Lower lobe of right lung (tissue), 2 donors: ENCODE measurements around the gene KLHL26. TPM values are rescaled to one million over a fixed set of nuclear protein-coding genes. Genes with fewer than 3 reads are reported as not detected.
A peak's percentile ranks its signal among the peaks of the same experiment; 100 is the strongest.

Experiments
- ATAC-seq, 2 donors: fragments of 200-7000 bp; cut with Tn5 transposase; one replicate each; pipeline ENCODE4 v1.9.1; 2020 to 2022; ENCODE audit warnings: mild to moderate bottlenecking in 2 of 2, moderate library complexity in 2 of 2
- DNase-seq: peaks from one replicate; pipeline ENCODE4 v3.0.0-alpha.2; 2020
- H3K27ac ChIP-seq: fragments of 200-600 bp; one replicate; pipeline ENCODE4 v1.8.0; 2022
- H3K27me3 ChIP-seq: fragments of 200-600 bp; one replicate; pipeline ENCODE4 v1.8.0; 2022; ENCODE audit warnings: low read depth
- H3K36me3 ChIP-seq: fragments of 200-600 bp; one replicate; pipeline ENCODE4 v1.8.0; 2022; ENCODE audit warnings: mild to moderate bottlenecking
- H3K4me1 ChIP-seq: fragments of 200-600 bp; one replicate; pipeline ENCODE4 v1.8.0; 2022
- H3K4me3 ChIP-seq: fragments of 200-600 bp; one replicate; pipeline ENCODE4 v1.8.0; 2022; ENCODE audit warnings: mild to moderate bottlenecking
- H3K9me3 ChIP-seq: fragments of 200-600 bp; one replicate; pipeline ENCODE4 v1.8.0; 2022
- intact Hi-C: fragments of 100-400 bp; cut with DNase I; formaldehyde crosslinking; loops from one replicate; pipeline ENCODE4 v1.11.0; 2022
- total RNA-seq: library from RNA; stranded (reverse); fragmentation: NEBNext Ultra II Directional; extraction: Animal tissue kit (Norgen Biotek cat#: 25700); gene quantifications from one replicate; pipeline ENCODE4 v1.2.1, GENCODE V29; 2021
- TF ChIP-seq, protein P1 (sequence below): fragments of 200-600 bp; IDR thresholded peaks from one replicate; pipeline ENCODE4 v1.8.0; 2022; ENCODE audit warnings: antibody characterized with exemption, mild to moderate bottlenecking
- donor health status: DM: no; HTN: yes; CAD: no; lungs with severe emphysema.

The KLHL26 gene
- total RNA-seq, 1 donor from 2014 or later, result 14.5 TPM

DNA sequence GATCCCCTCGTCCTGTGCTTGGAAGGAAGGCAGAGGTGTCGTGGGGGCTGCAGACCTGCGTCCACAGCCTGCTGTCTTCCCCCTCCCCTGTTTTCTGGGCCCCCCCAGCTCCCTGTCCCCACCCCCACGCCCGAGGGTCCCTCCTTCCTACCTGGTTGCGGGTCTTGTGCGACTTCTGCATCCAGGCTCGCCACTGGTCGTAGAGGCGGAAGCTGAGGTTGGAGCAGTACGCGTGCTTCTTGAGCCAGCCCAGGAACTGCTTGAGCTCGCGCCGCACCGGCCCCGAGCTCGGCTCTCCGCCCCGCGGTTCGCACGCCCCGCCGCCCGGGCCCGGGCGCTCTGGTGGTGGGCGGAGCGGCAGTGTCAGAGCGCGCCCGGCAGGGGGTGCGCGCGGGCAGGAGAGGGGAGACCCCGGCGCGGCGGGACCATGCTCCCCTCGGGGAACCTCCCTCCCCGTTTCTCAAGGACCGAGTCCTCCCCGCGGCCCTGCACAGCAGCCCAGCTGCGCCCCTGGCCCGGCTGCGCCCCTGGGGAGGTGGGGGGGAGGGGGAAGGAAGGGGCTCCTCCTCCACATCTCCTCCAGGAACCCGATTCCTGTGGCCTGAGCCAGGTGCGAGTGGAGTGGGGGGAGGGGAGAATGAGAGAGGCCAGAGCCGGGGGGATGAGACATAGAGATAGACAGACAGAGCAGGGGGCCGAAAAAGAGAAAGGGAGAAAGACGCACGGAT is 42.6 kb upstream of the KLHL26 start:
- H3K27me3 ChIP-seq, result peaks cover 17% of the 10 kb centered on the region
- ATAC-seq (peak; percentile 81 to 87), DNase-seq (peak; percentile 76)

GRCh38 chr19:18594824-18595373 is 41.9 kb upstream of the KLHL26 start:
- Histone ChIP-seq H3K27me3 (peaks cover 23% of the 10 kb centered on the region), H3K9me3 (no peaks in the 10 kb centered on the region), H3K4me3 (peak overlapping the region; percentile 43), H3K4me1 (peaks cover 27% of the 10 kb centered on the region), H3K36me3 (peaks cover 10% of the 10 kb centered on the region), H3K27ac (no peak overlapping the region)
- no peak for DNase-seq
- ATAC-seq, result no peak
- TF ChIP-seq, protein P1, sequence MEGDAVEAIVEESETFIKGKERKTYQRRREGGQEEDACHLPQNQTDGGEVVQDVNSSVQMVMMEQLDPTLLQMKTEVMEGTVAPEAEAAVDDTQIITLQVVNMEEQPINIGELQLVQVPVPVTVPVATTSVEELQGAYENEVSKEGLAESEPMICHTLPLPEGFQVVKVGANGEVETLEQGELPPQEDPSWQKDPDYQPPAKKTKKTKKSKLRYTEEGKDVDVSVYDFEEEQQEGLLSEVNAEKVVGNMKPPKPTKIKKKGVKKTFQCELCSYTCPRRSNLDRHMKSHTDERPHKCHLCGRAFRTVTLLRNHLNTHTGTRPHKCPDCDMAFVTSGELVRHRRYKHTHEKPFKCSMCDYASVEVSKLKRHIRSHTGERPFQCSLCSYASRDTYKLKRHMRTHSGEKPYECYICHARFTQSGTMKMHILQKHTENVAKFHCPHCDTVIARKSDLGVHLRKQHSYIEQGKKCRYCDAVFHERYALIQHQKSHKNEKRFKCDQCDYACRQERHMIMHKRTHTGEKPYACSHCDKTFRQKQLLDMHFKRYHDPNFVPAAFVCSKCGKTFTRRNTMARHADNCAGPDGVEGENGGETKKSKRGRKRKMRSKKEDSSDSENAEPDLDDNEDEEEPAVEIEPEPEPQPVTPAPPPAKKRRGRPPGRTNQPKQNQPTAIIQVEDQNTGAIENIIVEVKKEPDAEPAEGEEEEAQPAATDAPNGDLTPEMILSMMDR, result no peak
- intact Hi-C loops, result no loop called here

More for the DNA sequence above, 42.6 kb upstream of the KLHL26 start:
- intact Hi-C loops, result no loop called here
- Histone ChIP-seq H3K4me1 (peaks cover 33% of the 10 kb centered on the region), H3K4me3 (peak overlapping the region; percentile 43), H3K27ac (no peak overlapping the region), H3K9me3 (no peaks in the 10 kb centered on the region), H3K36me3 (peaks cover 10% of the 10 kb centered on the region)
- TF ChIP-seq, protein P1, result peak; percentile 76

GRCh38 chr19:18595475-18595874 is 41.4 kb upstream of the KLHL26 start:
- no peak for DNase-seq
- intact Hi-C loops, result no loop called here
- Histone ChIP-seq H3K27ac (no peak overlapping the region), H3K36me3 (peaks cover 9% of the 10 kb centered on the region), H3K4me1 (peaks cover 21% of the 10 kb centered on the region), H3K9me3 (no peaks in the 10 kb centered on the region), H3K27me3 (peaks cover 23% of the 10 kb centered on the region), H3K4me3 (no peak overlapping the region)
- TF ChIP-seq, protein P1, result no peak
- no peak for ATAC-seq

DNA sequence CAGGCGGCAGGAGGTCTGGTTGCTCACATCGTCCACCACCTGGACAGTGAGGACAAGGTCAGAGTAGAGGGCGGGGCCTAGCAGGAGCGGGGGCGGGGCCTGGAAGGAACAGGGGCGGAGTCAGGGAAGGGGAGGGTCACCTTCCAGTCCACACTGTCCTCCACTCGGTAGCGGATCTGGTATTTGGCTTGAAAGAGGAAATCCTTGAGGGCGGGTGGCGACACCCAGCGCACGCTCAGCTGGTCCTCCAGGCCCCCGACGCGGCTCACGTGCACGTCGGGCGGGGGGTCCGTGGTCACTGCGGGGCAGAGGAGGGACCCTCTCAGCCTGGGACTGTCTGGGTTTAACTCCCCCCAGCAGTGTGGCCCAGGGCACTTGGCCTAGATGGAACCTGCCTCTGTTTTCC is 40.1 kb upstream of the KLHL26 start:
- ATAC-seq (peak; percentile 22 to 56), DNase-seq (peak; percentile 71)
- TF ChIP-seq, protein P1, result no peak
- H3K27ac ChIP-seq, result no peak overlapping the region
- intact Hi-C loops, result no loop called here
- no peaks in the 10 kb centered on the region for H3K36me3 ChIP-seq
- peaks cover 33% of the 10 kb centered on the region for H3K27me3 ChIP-seq
- no peak overlapping the region for H3K4me3 ChIP-seq
- no peaks in the 10 kb centered on the region for H3K9me3 ChIP-seq
- peaks cover 18% of the 10 kb centered on the region for H3K4me1 ChIP-seq

DNA sequence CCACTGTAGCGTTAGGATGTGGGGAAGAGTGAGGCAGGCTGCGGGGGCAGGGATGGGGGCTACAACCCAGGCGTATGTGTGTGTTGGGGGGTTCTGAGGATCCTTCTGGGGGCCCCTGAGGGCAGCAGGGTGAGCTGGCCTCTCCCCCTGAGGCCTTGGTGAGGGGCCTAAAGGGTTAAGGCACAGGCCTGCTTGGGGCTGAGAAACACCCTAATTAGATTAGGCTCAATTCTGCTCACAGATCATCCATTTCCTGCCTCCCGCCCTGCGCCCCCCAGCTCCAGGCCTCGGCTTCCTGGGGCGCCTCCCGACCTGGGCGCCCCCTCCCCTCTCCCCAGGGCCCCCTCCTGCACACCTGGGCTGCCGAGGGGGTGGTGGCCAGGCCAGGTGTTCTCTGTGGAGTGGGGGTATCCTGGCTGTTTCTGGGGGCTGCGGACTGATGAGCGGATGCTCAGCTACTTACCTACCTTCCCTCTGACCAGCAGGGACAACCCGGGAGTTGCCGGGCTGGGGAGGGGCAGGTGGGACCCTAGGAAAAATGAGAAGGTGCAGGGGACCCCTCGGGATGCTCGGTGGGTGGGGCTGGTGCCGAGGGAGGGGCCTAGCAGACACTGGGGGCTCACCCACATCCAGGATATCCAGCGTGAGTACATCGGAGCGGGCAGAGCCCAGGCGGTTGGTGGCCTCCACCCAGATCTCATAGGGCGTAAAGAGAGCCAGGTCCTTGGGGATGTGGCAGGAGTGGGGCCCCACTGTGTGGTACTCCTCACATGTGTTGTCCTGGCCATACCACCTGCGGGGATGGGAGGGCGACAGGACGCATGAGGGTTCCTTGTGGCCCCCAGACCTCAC is 38.8 kb upstream of the KLHL26 start:
- H3K27ac ChIP-seq, result no peak overlapping the region
- TF ChIP-seq, protein P1, result no peak
- no peaks in the 10 kb centered on the region for H3K9me3 ChIP-seq
- no peak overlapping the region for H3K4me3 ChIP-seq
- H3K36me3 ChIP-seq, result no peaks in the 10 kb centered on the region
- H3K4me1 ChIP-seq, result peaks cover 18% of the 10 kb centered on the region
- intact Hi-C loops, result no loop called here
- DNase-seq (no peak), ATAC-seq (no peak)
- peaks cover 40% of the 10 kb centered on the region for H3K27me3 ChIP-seq
